ENCODE results near the gene SMIM27.

- TF ChIP-seq ZNF384 (IDR thresholded peaks at IDR 0.05) (no peak), ELF4 (IDR thresholded peaks at IDR 0.05) (no peak), SP1 (IDR thresholded peaks at IDR 0.05) (no peak)
Measured at GRCh38 chr9:32508728-32509127, 43.4 kb upstream of the SMIM27 start.

Measured in HEK293T (cell line).